Muscle of back (tissue), 11 donors: Measurements from ENCODE around the gene MAP4K3. TPM values are rescaled to one million over a fixed set of nuclear protein-coding genes. Genes with fewer than 3 reads are reported as not detected.
"Not testable (repeated sequence)": the region's sequence is repeated elsewhere in the genome, so short reads cannot be mapped to it uniquely, and the experiment has no call there.

Experiments used
- DNase-seq, 3 donors: peaks; one replicate each; pipeline versions ENCODE4 v3.0.0 to v3.0.0-alpha.2; 2013
- polyA plus RNA-seq, 10 donors: library from polyadenylated mRNA; unstranded; fragments of 120-200 nt; gene quantifications; one replicate each; pipeline ENCODE4 v1.2.1, GENCODE V29; 2013; ENCODE audit not compliant: insufficient read length in 10 of 10

Gene MAP4K3
- polyA plus RNA-seq, 10 donors, result 23.3 to 54.8 (median 38.0) TPM

GRCh38 chr2:39244963-39245625, 192.0 kb downstream of the MAP4K3 start:
- not testable (repeated sequence) for DNase-seq

GRCh38 chr2:39244241-39244862, 192.7 kb downstream of the MAP4K3 start:
- DNase-seq, result not testable (repeated sequence)

- peak in 1 of 3 donors; percentile 14 for DNase-seq
Observed at GRCh38 chr2:39243469-39244123, 193.5 kb downstream of the MAP4K3 start, which contains the start of gene CDKL4. Gene CDKL4 (minus strand): TSS chr2:39243970.

- DNase-seq, result no peak
Observed at GRCh38 chr2:39241588-39241987, 195.5 kb downstream of the MAP4K3 start.

- DNase-seq, result no peak
Observed at GRCh38 chr2:39240758-39241157, 196.3 kb downstream of the MAP4K3 start.

- no peak for DNase-seq
Observed at GRCh38 chr2:39234754-39235153, 202.3 kb downstream of the MAP4K3 start.

GRCh38 chr2:39232141-39232540, 204.9 kb downstream of the MAP4K3 start:
- DNase-seq, result no peak

- DNase-seq, result peak in 1 of 3 donors; percentile 22
Observed at GRCh38 chr2:39228413-39229209, 208.5 kb downstream of the MAP4K3 start.

GRCh38 chr2:39227628-39228412, 209.3 kb downstream of the MAP4K3 start:
- DNase-seq, result peak; percentile 69 to 92 (median 85)

GRCh38 chr2:39225567-39225966, 211.5 kb downstream of the MAP4K3 start:
- no peak for DNase-seq

GRCh38 chr2:39223909-39224308, 213.2 kb downstream of the MAP4K3 start:
- DNase-seq, result no peak

- no peak for DNase-seq
Observed at GRCh38 chr2:39221459-39221858, 215.6 kb downstream of the MAP4K3 start.

GRCh38 chr2:39220136-39220535, 216.9 kb downstream of the MAP4K3 start:
- no peak for DNase-seq

GRCh38 chr2:39218391-39218790, 218.7 kb downstream of the MAP4K3 start:
- no peak for DNase-seq

- no peak for DNase-seq
Observed at GRCh38 chr2:39217192-39217550, 219.9 kb downstream of the MAP4K3 start.

- no peak for DNase-seq
Observed at GRCh38 chr2:39216346-39217191, 220.5 kb downstream of the MAP4K3 start.

GRCh38 chr2:39215545-39215944, 221.5 kb downstream of the MAP4K3 start:
- DNase-seq, result no peak

- no peak for DNase-seq
Observed at GRCh38 chr2:39213015-39213414, 224.1 kb downstream of the MAP4K3 start.

- no peak for DNase-seq
Observed at GRCh38 chr2:39210846-39211245, 226.2 kb downstream of the MAP4K3 start.

- DNase-seq, result no peak
Observed at GRCh38 chr2:39203382-39203781, 233.7 kb downstream of the MAP4K3 start.
